Endothelial cell of umbilical vein (primary cell): ENCODE results near the gene GAR1.

Source experiments
- EZH2 ChIP-seq: IDR thresholded peaks from 2 replicates; pipeline ENCODE4 v1.6.1; 2012; ENCODE audit warnings: borderline replicate concordance, low read depth, mild to moderate bottlenecking, moderate library complexity, low read length, inconsistent platforms; ENCODE audit not compliant: severe bottlenecking
- JUN ChIP-seq: IDR thresholded peaks from 2 replicates; pipeline ENCODE4 v1.6.1; 2011; ENCODE audit warnings: borderline replicate concordance, low read depth; ENCODE audit not compliant: insufficient read length, insufficient read depth
- POLR2AphosphoS5 ChIP-seq: IDR thresholded peaks from 2 replicates; pipeline ENCODE4 v1.6.1; 2012; ENCODE audit warnings: low read depth, mild to moderate bottlenecking, control low read depth, low read length, moderate library complexity; ENCODE audit not compliant: insufficient read depth
- TF ChIP-seq, protein P1 (sequence below), 2 donors: IDR thresholded peaks; 1 replicate in 1 of 2; 2 replicates in 1 of 2; pipeline ENCODE4 v1.5.1; 2011; ENCODE audit warnings: low read length in 2 of 2, mild to moderate bottlenecking in 2 of 2, moderate library complexity in 2 of 2, control low read depth in 1 of 2, inconsistent platforms in 1 of 2, low read depth in 1 of 2; ENCODE audit not compliant: insufficient read depth in 1 of 2; ENCODE audit errors: extremely low read depth in 1 of 2

DNA sequence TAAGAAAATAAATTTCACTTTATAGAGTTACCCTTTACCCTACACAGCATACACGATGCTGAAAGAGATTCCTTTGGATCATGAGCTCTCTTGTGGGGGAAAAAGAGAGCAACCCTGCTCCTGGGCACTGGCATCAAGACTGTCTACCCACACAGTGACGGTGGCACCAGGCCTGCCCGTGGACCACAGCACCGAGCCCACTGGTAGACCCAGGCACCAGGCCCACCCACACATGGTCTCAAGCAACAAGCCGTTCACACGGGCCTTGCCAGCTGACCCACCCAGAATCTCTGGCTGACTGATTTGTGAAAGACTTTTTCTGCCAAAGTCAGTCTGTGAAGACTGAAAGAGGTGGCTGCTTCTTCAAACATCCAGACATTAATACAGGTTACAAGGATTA lies 20.5 kb upstream of the GAR1 start:
- TF ChIP-seq POLR2AphosphoS5 (no peak), JUN (no peak), EZH2 (no peak)
- TF ChIP-seq, protein P1, sequence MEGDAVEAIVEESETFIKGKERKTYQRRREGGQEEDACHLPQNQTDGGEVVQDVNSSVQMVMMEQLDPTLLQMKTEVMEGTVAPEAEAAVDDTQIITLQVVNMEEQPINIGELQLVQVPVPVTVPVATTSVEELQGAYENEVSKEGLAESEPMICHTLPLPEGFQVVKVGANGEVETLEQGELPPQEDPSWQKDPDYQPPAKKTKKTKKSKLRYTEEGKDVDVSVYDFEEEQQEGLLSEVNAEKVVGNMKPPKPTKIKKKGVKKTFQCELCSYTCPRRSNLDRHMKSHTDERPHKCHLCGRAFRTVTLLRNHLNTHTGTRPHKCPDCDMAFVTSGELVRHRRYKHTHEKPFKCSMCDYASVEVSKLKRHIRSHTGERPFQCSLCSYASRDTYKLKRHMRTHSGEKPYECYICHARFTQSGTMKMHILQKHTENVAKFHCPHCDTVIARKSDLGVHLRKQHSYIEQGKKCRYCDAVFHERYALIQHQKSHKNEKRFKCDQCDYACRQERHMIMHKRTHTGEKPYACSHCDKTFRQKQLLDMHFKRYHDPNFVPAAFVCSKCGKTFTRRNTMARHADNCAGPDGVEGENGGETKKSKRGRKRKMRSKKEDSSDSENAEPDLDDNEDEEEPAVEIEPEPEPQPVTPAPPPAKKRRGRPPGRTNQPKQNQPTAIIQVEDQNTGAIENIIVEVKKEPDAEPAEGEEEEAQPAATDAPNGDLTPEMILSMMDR (IDR thresholded peaks at IDR 0.05; ENCODE audit: extremely low read depth in 1 of 2, insufficient read depth in 1 of 2, low read depth in 1 of 2, low read length in 2 of 2), result no peak
